ENCODE data around the gene CYCS.
"Not testable (repeated sequence)": the region's sequence is repeated elsewhere in the genome, so short reads cannot be mapped to it uniquely, and the experiment has no call there.

Gene CYCS

DNA sequence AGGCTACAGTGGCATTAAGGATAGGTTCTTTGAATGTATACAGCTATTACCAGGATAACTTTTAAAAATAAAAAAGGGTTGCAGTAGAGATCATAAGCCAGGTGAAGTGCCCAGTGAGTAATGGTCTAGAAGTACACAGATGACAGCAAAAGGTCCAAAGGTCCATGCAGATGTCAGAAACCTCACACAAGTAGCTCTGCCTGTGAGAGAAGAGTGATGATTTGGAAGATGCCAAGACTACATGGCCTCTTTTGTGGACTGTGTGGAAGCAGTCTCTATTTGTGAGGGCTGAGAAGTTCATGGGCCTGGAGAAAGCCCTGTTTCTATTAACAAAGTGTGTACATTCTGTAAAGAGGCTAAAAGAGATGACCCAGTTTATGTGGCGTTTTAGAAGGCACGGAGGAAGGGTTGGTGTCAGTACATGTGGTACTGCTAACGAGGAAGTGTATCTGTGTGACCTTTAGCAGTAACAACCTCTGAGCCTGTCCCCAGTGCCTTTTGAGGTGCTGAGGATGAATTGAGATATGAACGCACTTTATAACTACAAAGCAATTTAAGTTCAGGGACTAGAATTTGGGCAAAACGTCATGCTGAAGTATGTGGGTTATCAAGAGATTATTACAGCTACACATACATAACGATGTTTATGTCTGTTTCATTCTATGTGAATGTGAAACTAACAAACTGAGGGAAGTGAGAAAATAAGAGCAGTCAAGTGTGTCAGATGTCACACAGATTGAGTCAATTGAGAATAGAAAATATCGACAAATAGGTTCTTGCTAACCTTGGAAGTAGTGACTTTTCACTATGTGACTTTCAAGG lies 7.6 kb downstream of the CYCS start:
- peak; percentile 42 for DNase-seq

DNA sequence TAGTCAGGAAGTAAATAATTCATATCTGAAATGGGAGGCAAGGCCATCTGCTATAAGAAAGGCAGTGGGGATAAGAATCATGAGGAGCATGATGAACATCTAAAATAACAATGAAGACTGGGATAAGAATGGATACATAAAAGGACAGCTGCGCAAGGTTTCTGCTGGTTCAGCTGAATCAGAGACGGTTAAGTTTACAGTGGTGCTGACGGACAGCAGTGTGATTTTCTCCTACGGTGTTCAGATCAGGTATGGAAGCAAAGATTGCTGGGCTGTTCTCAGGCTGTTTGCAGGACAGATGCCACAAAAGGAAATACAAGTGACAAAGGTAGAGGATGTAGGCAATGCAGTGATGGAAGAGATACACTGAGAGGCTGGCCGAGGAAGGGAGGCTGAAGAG lies 8.4 kb downstream of the CYCS start:
- DNase-seq, result no peak

GRCh38 chr7:25110514-25110913 lies 14.5 kb downstream of the CYCS start:
- DNase-seq, result not testable (repeated sequence)

GRCh38 chr7:25109276-25109675 lies 15.8 kb downstream of the CYCS start:
- no peak for DNase-seq

DNA sequence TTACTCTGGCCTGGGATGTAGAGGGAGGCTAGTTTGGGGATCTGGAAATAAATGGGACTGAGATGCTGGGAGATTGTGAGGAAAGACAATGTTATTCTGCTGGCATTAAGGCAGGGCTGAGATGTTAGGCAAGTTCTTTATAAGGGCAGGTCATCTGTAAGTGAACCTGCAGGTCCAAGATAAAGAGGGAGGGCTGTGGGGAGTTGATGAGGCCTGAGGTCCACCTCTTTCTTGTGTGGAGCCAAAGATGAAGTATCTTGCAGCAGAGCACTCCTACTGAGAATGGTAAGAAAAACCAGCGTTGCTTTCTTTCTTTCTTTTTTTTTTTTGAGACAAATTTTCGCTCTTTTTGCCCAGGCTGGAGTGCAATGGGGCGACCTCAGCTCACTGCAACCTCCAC lies 19.1 kb downstream of the CYCS start:
- no peak for DNase-seq

GRCh38 chr7:25103773-25104172 lies 21.3 kb downstream of the CYCS start:
- no peak for DNase-seq

- DNase-seq, result no peak
Observed at GRCh38 chr7:25101817-25102216, 23.2 kb downstream of the CYCS start.

GRCh38 chr7:25098096-25099046 lies 26.7 kb downstream of the CYCS start:
- DNase-seq, result peak; percentile 76

DNA sequence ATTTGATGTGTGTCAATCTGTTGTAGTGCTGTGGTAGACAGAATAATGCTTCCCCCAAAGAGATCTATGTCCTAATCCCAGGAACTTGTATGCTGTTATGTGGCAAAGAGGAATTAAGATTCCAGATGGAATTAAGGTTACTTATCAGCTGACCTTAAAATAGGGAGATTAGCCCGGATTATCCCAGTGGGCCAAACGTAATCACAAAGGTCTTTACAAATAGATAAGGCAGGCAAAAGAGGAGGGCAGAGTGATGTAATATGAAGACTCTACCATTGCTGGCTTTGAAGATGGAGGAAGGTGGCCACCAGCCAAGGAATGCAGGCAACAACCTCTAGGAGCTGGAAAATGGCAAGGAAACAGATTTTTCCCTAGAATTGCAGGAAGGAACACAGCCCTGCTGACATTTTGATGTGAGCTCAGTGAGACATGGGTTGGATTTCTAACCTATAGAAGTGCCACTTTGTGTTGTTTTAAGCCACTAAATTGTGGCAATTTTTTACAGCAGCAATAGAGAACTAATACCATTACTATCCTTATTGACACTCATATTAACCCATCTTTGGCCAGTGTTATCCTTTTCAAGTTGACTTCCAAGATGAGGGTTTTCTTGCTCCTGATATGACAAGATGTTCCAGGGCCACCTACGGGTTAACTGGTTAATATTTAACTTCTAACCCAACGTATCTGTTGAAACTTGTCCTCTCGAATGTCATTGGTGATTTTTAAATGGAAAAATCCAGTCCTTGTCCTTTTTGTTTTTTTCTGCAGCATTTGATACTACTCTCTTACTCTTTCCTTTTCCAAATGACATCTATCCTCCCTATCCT lies 29.3 kb downstream of the CYCS start:
- DNase-seq, result no peak

GRCh38 chr7:25093268-25093826 lies 31.7 kb downstream of the CYCS start:
- peak; percentile 78 for DNase-seq

DNA sequence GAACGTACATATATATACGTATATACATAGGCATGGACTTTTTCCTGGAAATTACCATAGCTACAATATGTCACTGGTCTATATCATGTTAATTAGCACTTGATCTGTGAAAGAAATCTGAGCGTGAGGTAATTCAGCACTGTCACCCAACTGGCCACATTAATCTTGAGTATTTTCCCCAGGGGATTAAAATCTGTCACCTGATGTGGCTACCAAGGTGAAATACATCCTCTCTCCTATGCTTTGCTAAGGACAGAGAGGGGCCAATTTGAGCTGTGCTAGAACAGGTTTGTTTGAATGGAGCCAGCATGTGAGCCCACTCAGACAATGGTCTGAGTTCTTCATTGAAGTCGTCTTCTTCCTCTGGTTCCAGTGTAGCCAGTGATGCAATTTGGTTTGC lies 33.3 kb downstream of the CYCS start:
- no peak for DNase-seq

DNA sequence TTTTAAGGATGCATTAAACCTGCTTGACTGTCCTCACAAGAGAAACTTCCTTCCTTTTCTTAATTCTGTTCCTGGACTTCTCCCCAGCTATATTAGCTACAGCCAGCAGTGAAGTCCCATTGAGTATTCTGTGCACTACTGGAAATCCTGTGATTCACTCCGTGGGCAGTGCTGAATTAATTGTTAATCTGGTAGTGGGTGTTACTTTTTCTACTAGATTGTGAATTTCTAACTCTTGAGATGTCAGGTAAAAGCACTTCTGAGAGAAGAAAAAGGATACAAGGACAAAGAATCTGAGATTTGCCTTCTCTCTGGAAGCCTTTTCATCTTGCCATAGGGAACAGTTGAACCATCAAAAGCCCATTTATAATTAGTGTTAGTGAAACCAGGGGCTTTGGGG lies 33.9 kb downstream of the CYCS start:
- no peak for DNase-seq

- DNase-seq, result no peak
Observed at GRCh38 chr7:25090374-25090773, 34.7 kb downstream of the CYCS start.

- no peak for DNase-seq
Observed at GRCh38 chr7:25087855-25088254, 37.2 kb downstream of the CYCS start.

DNA sequence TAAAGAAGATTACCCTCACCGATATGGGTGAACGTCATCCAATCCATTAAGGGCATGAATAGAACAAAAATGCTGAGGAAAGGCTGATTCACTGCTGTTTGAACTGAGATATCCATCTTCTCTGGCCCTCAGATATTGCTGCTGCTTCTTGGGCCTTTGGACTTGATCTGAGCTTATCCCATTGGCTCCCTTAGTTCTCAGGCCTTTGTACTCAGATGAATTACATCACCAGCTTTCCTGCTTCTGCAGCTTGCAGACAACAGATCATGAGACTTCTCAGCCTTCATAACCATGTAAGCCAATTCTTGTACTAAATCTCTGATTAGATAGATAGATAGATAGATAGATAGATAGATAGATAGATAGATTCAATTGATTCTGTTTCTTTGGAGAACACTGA lies 40.2 kb downstream of the CYCS start:
- DNase-seq, result no peak

DNA sequence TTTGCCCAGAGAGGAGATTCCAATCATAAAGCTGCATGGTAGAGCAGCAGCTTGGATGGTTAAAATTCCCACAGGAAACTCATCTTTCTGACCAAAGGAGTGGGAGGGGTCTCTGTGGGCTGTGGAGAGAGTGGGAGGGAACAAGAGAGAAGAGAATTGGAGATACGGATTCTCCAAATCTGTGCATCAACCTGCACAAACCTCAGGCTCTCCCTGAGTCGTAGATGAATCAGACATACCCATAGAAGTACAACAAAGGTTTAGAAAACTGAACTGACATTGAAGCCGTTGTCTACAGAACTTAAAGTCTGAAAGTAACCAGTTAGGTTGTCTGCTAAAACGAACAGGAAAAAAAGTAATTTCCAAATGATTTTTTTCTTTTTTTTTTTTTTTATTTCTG lies 41.9 kb downstream of the CYCS start:
- no peak for DNase-seq

DNA sequence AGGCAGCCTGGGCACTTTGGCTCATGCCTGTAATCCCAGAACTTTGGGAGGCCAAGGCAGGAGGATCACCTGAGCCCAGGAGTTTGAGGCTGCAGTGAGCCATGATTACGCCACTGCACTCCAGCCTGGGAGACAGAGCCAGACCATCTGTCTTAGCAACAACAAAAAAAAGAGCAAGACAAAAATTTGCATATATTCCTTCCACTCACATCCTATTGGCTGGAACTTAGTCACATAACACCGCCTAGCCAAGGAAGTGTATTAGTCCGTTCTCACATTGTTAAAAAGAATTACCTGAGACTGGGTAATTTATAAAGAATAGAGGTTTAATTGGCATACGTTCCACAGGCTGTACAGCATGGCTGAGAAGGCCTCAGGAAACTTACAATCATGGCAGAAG lies 43.0 kb downstream of the CYCS start:
- DNase-seq, result not testable (repeated sequence)

DNA sequence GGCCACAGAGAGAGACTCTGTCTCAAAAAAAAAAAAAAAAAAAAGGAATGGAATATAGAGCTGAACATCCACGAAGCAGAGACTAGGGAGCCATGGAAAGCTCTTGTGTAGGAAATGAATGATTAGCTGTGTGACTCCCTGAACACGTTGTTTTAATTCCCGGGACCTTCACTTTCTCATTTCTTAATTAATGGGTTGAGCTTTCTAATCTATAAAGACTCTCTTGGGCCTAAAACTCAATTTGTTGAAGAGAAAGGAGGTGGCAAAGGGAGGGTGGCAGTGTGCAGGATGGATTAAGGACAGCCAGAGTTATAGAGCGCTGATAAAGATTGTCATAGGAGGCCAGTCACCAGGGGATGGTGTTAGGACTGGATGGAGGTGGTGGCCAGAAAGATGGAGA lies 48.0 kb downstream of the CYCS start:
- no peak for DNase-seq

GRCh38 chr7:25075459-25075858 lies 49.6 kb downstream of the CYCS start:
- DNase-seq, result no peak

DNA sequence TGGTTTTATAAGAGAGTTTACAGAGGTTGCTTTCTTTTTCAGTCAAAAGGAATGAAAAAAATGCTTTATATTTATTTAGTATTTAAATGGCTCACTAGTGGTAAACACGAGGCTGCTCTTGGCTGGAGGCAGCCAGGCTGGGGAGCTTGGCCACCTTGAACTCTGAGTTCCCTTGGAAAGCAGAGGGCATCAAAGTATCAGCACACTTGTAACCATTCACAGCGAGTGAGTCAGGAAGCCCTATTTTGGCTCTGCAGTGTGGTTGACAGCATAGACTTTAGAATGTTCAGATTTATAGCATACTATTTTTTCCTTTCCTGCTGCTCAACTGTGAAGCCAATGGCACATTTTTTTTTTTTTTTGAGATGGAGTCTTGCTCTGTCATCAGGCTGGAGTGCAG lies 51.6 kb downstream of the CYCS start:
- no peak for DNase-seq
